Measurements from ENCODE around the gene COX4I2. TPM values are rescaled to one million over a fixed set of nuclear protein-coding genes. Genes with fewer than 3 reads are reported as not detected.
"Not testable (repeated sequence)": the region's sequence is repeated elsewhere in the genome, so short reads cannot be mapped to it uniquely, and the experiment has no call there.

Gene COX4I2
- total RNA-seq, 4 donors from 2014 or later = 2.1 to 14.2 (median 7.1) TPM

DNA sequence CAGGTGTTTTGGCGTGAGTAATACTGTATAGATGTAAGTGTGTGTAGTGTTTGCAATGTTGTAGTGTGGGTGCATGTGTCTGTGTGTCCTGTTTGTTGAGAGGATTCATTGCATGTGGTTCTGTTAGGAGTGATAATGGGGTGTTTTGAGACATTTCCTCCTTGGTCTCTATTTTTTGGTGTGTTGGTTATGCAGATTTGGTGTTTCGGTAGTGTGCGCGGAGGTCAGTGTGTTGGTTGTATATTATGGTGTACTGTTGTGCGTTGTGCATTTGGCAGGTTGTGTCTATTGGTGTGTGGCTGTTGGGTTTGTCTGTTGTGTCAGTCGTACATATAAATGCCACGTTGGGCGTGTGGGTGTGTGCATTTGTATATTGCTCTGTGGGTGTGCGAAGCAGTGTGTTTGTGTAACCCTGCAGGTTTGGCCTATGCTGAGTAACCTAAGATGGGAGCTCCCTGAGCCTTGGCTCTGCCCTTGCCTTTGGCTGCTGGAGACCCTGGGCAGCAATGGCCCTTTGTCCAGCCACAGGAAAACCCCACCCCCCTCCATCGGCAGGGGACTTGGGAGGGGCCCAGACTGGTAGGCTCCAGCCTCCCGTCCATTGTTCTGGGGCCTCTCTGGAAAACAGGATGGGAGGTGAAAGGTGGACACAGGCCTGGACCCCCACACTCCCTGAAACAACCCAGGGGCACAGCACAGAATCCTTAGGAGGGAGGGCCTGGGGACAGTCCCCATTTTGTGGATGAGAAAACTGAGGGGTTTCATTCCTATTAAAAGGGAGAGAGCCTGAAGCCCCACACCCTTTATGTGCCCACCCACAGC lies 42.9 kb upstream of the COX4I2 start:
- Histone ChIP-seq H3K27ac (replicated peaks in 1 of 4) (peak overlapping the region; percentile 67 to 81 (median 77)), H3K36me3 (no peaks in the 10 kb centered on the region), H3K4me1 (peaks cover 15 to 35% (median 30%) of the 10 kb centered on the region in 4 donors), H3K27me3 (no peaks in the 10 kb centered on the region), H3K9me3 (no peaks in the 10 kb centered on the region), H3K4me3 (no peak overlapping the region)
- DNase-seq (ENCODE audit: extremely low spot score) = no peak
- WGBS = 84% methylated on average over 9 of the region's 11 CpGs
- TF ChIP-seq, protein P1, sequence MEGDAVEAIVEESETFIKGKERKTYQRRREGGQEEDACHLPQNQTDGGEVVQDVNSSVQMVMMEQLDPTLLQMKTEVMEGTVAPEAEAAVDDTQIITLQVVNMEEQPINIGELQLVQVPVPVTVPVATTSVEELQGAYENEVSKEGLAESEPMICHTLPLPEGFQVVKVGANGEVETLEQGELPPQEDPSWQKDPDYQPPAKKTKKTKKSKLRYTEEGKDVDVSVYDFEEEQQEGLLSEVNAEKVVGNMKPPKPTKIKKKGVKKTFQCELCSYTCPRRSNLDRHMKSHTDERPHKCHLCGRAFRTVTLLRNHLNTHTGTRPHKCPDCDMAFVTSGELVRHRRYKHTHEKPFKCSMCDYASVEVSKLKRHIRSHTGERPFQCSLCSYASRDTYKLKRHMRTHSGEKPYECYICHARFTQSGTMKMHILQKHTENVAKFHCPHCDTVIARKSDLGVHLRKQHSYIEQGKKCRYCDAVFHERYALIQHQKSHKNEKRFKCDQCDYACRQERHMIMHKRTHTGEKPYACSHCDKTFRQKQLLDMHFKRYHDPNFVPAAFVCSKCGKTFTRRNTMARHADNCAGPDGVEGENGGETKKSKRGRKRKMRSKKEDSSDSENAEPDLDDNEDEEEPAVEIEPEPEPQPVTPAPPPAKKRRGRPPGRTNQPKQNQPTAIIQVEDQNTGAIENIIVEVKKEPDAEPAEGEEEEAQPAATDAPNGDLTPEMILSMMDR (IDR thresholded peaks at IDR 0.05) = no peak
- peak; percentile 33 to 39 for TF ChIP-seq POLR2AphosphoS5 (IDR thresholded peaks at IDR 0.05)
- intact Hi-C loops (cut with DNase I) = no loop called here

DNA sequence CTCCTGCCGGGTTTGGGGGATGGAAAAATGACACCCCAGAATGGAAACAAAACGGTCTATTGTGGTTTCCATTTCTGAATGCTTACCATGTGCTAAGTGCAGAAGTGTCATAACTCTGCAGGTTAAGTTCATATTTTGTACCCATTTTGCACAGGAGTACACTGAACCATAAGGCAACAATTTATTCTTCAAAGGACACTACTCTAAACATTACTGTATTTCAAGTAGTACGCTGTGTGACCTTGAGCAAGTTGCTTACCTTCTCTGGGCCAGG lies 42.4 kb upstream of the COX4I2 start:
- Histone ChIP-seq H3K9me3 (no peaks in the 10 kb centered on the region), H3K4me3 (no peak overlapping the region), H3K4me1 (peaks cover 15 to 35% (median 30%) of the 10 kb centered on the region in 4 donors), H3K27ac (replicated peaks in 1 of 4) (peak overlapping the region; percentile 67 to 81 (median 77)), H3K36me3 (no peaks in the 10 kb centered on the region), H3K27me3 (no peaks in the 10 kb centered on the region)
- TF ChIP-seq, protein P1 (IDR thresholded peaks at IDR 0.05) = no peak
- TF ChIP-seq POLR2AphosphoS5 (IDR thresholded peaks at IDR 0.05) (no peak), EP300 (IDR thresholded peaks at IDR 0.05) (no peak), POLR2A (IDR thresholded peaks at IDR 0.05; ENCODE audit: low read depth) (no peak)
- no peak for DNase-seq (ENCODE audit: extremely low spot score)
- WGBS = 85% methylated on average over 3 of the region's 3 CpGs
- intact Hi-C loops (cut with DNase I) = no loop called here

DNA sequence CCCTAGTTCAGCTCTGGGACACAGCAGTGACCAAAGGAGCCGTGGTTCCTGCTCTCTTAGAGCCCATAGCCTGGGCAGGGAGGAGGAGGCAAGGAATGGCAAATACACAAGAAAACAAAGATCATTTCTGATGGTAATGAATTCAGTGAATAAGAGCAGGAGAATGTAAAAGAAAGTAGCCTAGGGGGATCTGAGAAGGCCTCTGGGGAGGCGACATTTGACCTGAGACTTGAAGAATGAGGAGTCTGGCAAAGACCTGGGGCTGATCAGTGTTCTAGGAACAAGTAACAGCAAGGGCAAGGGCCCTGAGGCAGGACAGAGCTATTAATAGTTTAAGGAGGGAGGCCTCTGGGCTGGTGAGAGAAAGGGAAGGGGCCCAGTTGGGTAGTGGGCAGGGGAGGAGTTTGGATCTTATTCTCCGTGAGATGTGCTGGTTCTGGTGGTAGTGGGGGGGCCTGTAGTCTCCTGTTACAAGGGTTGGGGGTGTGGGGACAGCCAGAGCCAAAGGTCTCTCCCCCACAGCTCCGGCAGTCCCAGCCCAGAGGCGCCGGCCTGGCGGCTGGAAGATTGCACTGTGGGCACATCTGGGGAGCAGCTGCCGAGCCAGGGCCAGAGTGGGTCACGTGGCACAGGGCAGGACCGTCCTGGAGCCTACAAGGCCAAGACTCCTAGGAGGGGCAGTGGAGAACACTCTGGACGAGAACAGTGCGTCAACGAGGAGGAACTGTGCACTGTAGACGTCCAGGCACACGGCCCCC lies 41.9 kb upstream of the COX4I2 start:
- 44% methylated on average over 15 of the region's 15 CpGs for WGBS
- Histone ChIP-seq H3K27me3 (no peaks in the 10 kb centered on the region), H3K27ac (replicated peaks in 1 of 4) (peak overlapping the region; percentile 67 to 81 (median 77)), H3K9me3 (no peaks in the 10 kb centered on the region), H3K36me3 (no peaks in the 10 kb centered on the region), H3K4me3 (no peak overlapping the region), H3K4me1 (peaks cover 15 to 35% (median 30%) of the 10 kb centered on the region in 4 donors)
- intact Hi-C loops (cut with DNase I) = no loop called here
- TF ChIP-seq POLR2A (IDR thresholded peaks at IDR 0.05; ENCODE audit: low read depth) (no peak), EP300 (IDR thresholded peaks at IDR 0.05) (peak; percentile 81), POLR2AphosphoS5 (IDR thresholded peaks at IDR 0.05) (peak; percentile 85 to 87)
- TF ChIP-seq, protein P1 (IDR thresholded peaks at IDR 0.05) = no peak
- no peak for DNase-seq (ENCODE audit: extremely low spot score)

DNA sequence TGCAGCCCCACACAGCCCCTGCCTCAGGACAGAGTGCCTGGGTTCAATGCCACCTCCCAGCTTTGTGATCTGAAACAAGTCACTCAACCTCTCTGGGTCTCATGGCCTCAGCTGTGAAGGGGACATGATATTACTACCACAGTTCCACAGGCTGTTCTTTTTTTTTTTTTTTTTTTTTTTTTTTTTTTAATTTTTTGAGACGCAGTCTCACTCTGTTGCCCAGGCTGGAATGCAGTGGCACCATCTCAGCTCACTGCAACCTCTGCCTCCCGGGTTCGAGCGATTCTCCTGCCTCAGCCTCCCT lies 41.3 kb upstream of the COX4I2 start:
- intact Hi-C loops (cut with DNase I); H3K4me3 ChIP-seq; H3K36me3 ChIP-seq; H3K9me3 ChIP-seq; DNase-seq (ENCODE audit: extremely low spot score); H3K27me3 ChIP-seq: not testable (repeated sequence)
- Histone ChIP-seq H3K4me1 (peaks cover 15 to 35% (median 30%) of the 10 kb centered on the region in 4 donors), H3K27ac (replicated peaks in 1 of 4) (peak overlapping the region; percentile 67 to 81 (median 77))
- WGBS = 86% methylated on average over 4 of the region's 4 CpGs

DNA sequence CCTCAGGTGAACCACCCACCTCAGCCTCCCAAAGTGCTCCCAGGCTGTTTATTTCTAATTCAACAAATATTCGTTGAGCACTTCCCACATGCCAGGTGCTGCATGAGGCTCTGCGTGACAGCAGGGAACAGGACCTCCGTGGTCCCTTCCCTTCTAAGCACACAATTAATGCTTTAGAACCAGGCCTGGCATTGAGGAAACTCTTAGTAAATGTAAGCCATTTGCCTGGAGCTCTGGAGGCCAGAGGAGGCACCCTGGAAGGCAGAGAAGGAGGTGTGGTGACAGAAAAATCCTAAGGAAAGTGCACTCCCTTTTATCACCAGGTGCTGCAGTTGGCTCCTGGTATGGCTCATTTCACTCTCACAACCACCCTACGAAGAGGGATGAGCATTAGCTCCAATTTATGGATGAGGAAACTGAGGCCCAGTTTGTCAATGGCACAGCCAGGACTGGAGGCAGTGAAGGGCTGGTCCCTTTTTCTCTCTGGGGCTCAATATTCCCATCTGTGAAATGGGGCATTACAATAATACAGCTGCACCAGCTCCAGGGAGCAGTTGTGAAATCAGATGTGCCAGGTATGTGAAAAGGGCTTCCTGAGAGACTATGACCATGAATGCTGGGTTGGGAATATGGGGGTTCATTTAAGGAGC lies 40.8 kb upstream of the COX4I2 start:
- 64% methylated on average over 4 of the region's 4 CpGs for WGBS
- TF ChIP-seq POLR2AphosphoS5 (IDR thresholded peaks at IDR 0.05) (no peak), POLR2A (IDR thresholded peaks at IDR 0.05; ENCODE audit: low read depth) (no peak), EP300 (IDR thresholded peaks at IDR 0.05) (no peak)
- TF ChIP-seq, protein P1 (IDR thresholded peaks at IDR 0.05) = no peak
- H3K4me1 ChIP-seq = peaks cover 15 to 35% (median 30%) of the 10 kb centered on the region in 4 donors
- H3K27ac ChIP-seq (replicated peaks in 1 of 4) = peak overlapping the region; percentile 67 to 81 (median 77)
- DNase-seq (ENCODE audit: extremely low spot score) = no peak
- H3K27me3 ChIP-seq = no peaks in the 10 kb centered on the region
- H3K9me3 ChIP-seq = no peaks in the 10 kb centered on the region
- intact Hi-C loops (cut with DNase I) = no loop called here
- H3K4me3 ChIP-seq = no peak overlapping the region
- H3K36me3 ChIP-seq = no peaks in the 10 kb centered on the region

Measured in esophagus muscularis mucosa (tissue), 4 donors.